Spinal cord (tissue), 10 donors: ENCODE data around the gene KAT2B. TPM values are rescaled to one million over a fixed set of nuclear protein-coding genes. Genes with fewer than 3 reads are reported as not detected.
A peak's percentile ranks its signal among the peaks of the same experiment; 100 is the strongest.

Experiments
- DNase-seq, 6 donors: peaks; one replicate each; pipeline versions ENCODE4 v3.0.0 to v3.0.0-alpha.2; 2013 to 2015; ENCODE audit warnings: low spot score in 6 of 6, low read depth in 4 of 6
- H3K27ac ChIP-seq: one replicate; pipeline ENCODE4 v1.5.1; 2013; ENCODE audit warnings: low read depth, low read length, control low read depth
- H3K27me3 ChIP-seq: one replicate; pipeline ENCODE4 v1.6.1; 2013; ENCODE audit warnings: low read length; ENCODE audit not compliant: control insufficient read depth, insufficient read depth
- H3K36me3 ChIP-seq: one replicate; pipeline ENCODE4 v1.6.1; 2013; ENCODE audit warnings: low read length; ENCODE audit not compliant: control insufficient read depth, insufficient read depth
- H3K4me1 ChIP-seq: one replicate; pipeline ENCODE4 v1.6.1; 2013; ENCODE audit warnings: low read length; ENCODE audit not compliant: control insufficient read depth, insufficient read depth
- H3K4me3 ChIP-seq: one replicate; pipeline ENCODE4 v1.5.1; 2013; ENCODE audit warnings: low read depth, low read length, control low read depth
- H3K9me3 ChIP-seq: one replicate; pipeline ENCODE4 v1.6.1; 2013; ENCODE audit warnings: low read length; ENCODE audit not compliant: control insufficient read depth, insufficient read depth
- WGBS: methylation state at CpG from one replicate; pipeline ENCODE4 v1.1.5; 2013; ENCODE audit warnings: missing lambda C conversion rate; ENCODE audit not compliant: insufficient coverage; 5-methylcytosine and 5-hydroxymethylcytosine counted together
- polyA plus RNA-seq, 2 donors: library from polyadenylated mRNA; unstranded; fragments of 120-200 nt; gene quantifications; one replicate each; pipeline ENCODE4 v1.2.1, GENCODE V29; 2013; ENCODE audit not compliant: insufficient read length in 2 of 2
- total RNA-seq, 2 donors: library from RNA; depleted of rRNA in 1 of 2; stranded (reverse); fragments of 120-200 nt in 1 of 2; fragments of >200 nt in 1 of 2; gene quantifications; one replicate each; pipeline versions ENCODE4 v1.2.3 to v1.2.4, GENCODE V29; 2013 to 2014
- donor health status: healthy.

Gene KAT2B
- total and polyA plus RNA-seq, 4 donors, result 41.8 to 68.5 (median 48.3) TPM

DNA sequence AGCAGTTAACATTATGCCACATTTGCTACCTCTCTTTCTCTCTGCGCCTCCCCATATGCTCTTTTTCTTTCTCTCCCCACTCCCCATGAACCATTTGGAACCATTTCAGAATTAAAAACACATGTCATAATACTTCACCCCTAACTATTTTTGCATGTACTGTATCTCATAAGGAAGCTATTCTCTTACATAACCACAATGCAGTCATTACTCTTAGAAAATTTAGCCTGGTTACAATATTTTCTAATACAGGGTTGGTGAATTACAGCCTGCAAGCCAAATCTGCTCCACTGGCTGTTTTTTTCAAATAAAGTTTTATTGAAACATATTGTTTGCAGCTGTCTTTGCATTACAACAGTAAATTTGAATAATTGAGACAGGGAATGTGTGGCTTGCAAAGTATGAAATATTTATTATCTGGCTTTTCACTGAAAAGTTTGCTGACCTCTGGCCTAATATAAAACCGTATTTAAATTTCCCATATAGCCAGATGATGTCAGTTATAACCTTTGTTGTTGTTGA is 82.9 kb downstream of the KAT2B start:
- H3K27ac ChIP-seq, result no peak overlapping the region

DNA sequence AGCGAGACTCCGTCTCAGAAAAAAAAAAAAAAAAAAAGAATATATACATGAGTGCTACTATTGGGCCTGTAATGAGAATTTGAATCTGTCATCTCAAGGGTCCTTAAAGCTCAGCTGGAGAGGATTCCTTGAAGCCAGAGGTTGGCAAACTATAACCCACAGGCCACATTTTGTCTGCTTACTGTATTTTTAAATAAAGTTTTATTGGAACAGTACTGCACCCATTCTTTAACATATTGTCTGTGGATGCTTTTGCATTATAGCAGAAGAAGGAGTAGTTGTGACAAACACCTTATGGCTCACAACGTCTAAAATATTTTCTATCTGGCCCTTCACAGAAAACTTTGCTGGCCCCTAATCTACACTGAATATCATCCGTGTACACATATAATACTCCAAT is 85.0 kb downstream of the KAT2B start:
- DNase-seq, result no peak
- no CpG with 5 or more reads among the region's 4 CpGs for WGBS
- no peaks in the 10 kb centered on the region for H3K9me3 ChIP-seq
- H3K27ac ChIP-seq, result no peak overlapping the region
- peaks cover 3% of the 10 kb centered on the region for H3K4me1 ChIP-seq
- H3K36me3 ChIP-seq, result peaks cover 19% of the 10 kb centered on the region
- no peaks in the 10 kb centered on the region for H3K27me3 ChIP-seq
- H3K4me3 ChIP-seq, result no peak overlapping the region

More for the DNA sequence above, 82.9 kb downstream of the KAT2B start:
- no peak overlapping the region for H3K4me3 ChIP-seq
- no peak for DNase-seq
- no peaks in the 10 kb centered on the region for H3K9me3 ChIP-seq
- no peaks in the 10 kb centered on the region for H3K27me3 ChIP-seq
- H3K36me3 ChIP-seq, result peaks cover 19% of the 10 kb centered on the region
- WGBS, result 82% methylated on average over 1 of the region's 2 CpGs
- no peaks in the 10 kb centered on the region for H3K4me1 ChIP-seq

DNA sequence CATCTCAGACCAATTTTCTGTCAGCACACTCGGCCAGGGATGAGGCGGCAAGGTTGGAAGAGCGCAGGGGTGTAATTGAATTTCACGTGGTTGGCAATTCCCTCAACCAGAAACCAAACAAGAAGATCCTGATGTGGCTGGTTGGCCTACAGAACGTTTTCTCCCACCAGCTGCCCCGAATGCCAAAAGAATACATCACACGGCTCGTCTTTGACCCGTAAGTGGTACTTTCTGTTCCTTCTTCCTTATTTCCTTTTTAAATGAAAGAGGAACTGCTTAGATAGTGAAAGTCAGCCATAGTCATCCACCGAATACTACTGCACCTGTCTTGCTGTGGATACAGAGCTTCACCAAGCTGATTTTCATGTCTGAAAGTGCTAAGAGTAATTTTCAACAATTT is 85.7 kb downstream of the KAT2B start:
- no peak for DNase-seq
- peaks cover 19% of the 10 kb centered on the region for H3K36me3 ChIP-seq
- H3K27ac ChIP-seq, result no peak overlapping the region
- no peaks in the 10 kb centered on the region for H3K9me3 ChIP-seq
- no peaks in the 10 kb centered on the region for H3K27me3 ChIP-seq
- 100% methylated on average over 2 of the region's 10 CpGs for WGBS
- no peak overlapping the region for H3K4me3 ChIP-seq
- peaks cover 3% of the 10 kb centered on the region for H3K4me1 ChIP-seq

DNA sequence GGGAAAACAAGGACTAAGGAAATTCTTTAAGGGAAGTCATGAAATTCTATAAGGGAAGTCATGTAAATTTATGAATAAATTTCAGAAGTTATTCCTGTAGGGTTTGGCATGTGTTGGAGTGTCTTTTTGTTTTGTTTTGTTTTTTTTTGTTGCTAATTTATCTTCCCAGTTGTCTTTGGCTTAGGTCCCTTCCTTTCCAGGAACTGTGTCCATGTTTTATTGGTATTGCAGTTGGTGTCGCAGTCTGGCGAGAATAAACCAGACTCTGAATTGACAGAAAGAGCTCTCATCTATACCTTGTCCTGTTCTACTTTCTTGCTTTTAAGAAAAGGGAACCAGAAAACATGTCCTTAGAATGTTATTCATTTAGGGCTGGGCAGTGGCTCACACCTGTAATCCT is 88.1 kb downstream of the KAT2B start:
- peak in 1 of 6 donors; percentile 28 for DNase-seq
- Histone ChIP-seq H3K36me3 (peaks cover 23% of the 10 kb centered on the region), H3K27ac (no peak overlapping the region), H3K4me1 (peaks cover 3% of the 10 kb centered on the region), H3K27me3 (no peaks in the 10 kb centered on the region), H3K4me3 (no peak overlapping the region), H3K9me3 (no peaks in the 10 kb centered on the region)
- no CpG with 5 or more reads among the region's 2 CpGs for WGBS

DNA sequence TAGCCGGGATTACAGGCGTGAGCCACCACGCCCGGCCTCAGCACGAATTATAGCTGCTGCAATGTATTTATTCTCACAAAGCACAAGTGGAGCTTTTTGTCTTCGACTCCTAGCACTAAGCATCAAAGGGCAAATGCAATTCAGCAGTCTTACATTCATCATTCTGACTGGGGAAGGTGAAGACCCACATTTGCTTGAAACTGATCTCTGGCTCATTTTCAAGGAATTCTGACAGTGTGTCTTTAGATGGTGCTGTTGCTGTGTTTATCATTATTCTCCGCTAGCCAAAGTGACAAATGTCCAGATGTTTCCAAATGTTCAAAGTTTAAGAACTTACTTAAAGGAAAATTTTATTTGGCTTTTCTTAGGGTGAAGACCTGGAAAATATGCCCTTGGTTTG is 89.9 kb downstream of the KAT2B start:
- WGBS, result 50% methylated on average over 5 of the region's 7 CpGs
- Histone ChIP-seq H3K4me3 (no peak overlapping the region), H3K27me3 (no peaks in the 10 kb centered on the region), H3K27ac (no peak overlapping the region), H3K9me3 (no peaks in the 10 kb centered on the region), H3K4me1 (peaks cover 3% of the 10 kb centered on the region), H3K36me3 (peaks cover 21% of the 10 kb centered on the region)
- DNase-seq, result peak in 2 of 6 donors; percentile 38 to 72

DNA sequence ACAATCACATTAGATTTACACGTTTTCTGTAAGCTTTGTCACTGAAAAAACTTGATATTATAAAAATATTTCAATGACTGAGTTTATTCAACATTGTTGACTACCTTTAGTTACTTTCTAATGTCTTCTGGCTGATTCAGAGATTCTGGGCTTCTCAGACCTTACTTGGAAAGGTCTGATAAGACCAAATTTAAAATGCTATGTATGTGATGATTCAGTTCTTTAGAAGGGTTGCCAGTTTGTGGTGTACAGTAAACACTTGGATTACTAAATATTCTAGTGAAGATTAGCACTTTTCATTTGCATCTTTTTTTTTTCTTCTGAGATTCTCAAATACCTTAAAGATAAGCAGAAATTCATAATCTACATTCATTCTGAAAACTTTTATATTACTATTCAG is 96.0 kb downstream of the KAT2B start:
- no peak overlapping the region for H3K27ac ChIP-seq
- H3K27me3 ChIP-seq, result no peaks in the 10 kb centered on the region
- no CpG with 5 or more reads among the region's 1 CpG for WGBS
- DNase-seq, result no peak
- no peaks in the 10 kb centered on the region for H3K9me3 ChIP-seq
- peaks cover 15% of the 10 kb centered on the region for H3K36me3 ChIP-seq
- no peaks in the 10 kb centered on the region for H3K4me1 ChIP-seq
- H3K4me3 ChIP-seq, result no peak overlapping the region

DNA sequence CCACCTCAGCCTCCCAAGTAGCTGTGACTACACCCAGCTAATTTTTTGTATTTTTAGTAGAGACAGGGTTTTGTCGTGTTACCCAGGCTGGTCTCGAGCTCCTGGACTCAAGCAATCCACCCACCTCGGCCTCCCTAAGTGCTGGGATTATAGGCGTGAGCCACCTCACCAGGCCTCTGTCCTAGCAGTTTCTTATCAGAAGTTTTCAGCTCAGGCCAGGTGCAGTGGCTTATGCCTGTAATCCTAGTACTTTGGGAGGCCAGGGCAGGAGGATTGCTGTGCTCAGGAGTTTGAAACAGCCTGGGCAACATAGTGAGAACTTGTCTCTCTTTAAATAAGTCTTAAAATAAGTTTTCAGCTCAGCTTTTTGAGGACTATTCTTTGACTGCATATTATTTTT is 97.4 kb downstream of the KAT2B start:
- Histone ChIP-seq H3K36me3 (peaks cover 12% of the 10 kb centered on the region), H3K27ac (no peak overlapping the region), H3K9me3 (no peaks in the 10 kb centered on the region), H3K4me3 (no peak overlapping the region), H3K27me3 (no peaks in the 10 kb centered on the region), H3K4me1 (no peaks in the 10 kb centered on the region)
- no peak for DNase-seq
- 97% methylated on average over 4 of the region's 4 CpGs for whole genome bisulfite sequencing

DNA sequence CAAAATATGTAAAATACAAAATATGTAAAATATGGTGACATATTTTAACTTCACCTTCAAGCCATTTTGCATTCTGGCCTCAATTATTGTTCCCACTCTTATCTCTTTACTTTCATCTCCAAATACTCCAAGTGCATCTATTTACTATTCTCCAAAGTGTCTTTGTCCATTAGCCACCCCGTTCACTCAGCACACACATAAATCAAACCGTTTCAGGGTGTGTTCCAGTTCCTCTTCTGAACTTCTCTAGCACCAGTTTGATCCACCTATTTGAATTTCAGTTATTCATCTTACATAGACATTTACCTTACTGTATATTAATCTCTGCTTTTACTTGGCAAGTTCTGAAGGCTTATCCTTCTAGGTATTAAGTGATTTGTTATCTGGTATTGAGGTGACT is 100.6 kb downstream of the KAT2B start:
- 22% methylated on average over 2 of the region's 2 CpGs for WGBS
- Histone ChIP-seq H3K4me1 (no peaks in the 10 kb centered on the region), H3K27me3 (no peaks in the 10 kb centered on the region), H3K36me3 (peaks cover 11% of the 10 kb centered on the region), H3K4me3 (no peak overlapping the region), H3K9me3 (no peaks in the 10 kb centered on the region), H3K27ac (peak overlapping the region; percentile 83)
- DNase-seq, result no peak

DNA sequence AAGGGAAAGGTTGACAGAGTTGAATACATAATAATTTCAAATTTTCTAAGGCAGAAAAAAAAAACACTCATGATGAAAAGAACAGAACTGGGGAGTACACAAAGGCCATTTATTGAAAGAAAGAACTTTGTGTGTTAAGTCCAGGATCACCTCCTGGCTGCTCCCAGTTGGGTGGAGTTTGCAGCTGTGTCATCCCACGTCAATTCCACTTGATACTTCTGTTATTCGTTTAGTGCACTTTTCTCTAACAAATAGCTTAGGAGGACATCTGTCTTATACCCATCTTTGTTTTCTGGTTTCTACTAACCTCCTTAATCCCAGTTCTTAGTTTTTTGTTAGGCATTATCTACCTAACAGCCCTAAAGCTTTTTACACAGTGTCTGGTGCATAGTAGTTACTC is 101.1 kb downstream of the KAT2B start:
- no CpG with 5 or more reads among the region's 2 CpGs for whole genome bisulfite sequencing

DNA sequence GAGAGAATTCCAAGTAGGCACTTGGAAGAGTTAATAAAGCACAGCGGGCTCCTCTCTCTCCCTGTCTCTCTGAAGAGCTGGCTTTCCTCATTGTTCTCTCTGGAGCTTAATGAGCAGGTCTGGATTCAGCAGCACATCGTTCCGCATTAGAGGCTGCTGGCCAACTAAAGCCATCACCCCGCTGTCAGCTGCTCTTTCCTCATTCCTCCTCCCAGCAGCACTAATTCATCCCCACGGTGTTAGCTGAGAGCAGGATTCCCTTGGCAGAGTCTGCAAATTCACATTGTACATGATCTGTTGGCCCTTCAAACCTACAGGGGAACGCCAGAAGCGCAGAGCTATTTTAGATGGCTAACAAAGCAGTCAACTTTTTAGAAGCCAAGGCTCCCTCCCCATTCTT is 101.6 kb downstream of the KAT2B start:
- Histone ChIP-seq H3K27ac (peak overlapping the region; percentile 83), H3K4me3 (peak overlapping the region; percentile 11), H3K27me3 (no peaks in the 10 kb centered on the region), H3K36me3 (peaks cover 11% of the 10 kb centered on the region), H3K4me1 (no peaks in the 10 kb centered on the region), H3K9me3 (no peaks in the 10 kb centered on the region)
- WGBS, result 16% methylated on average over 7 of the region's 7 CpGs
- peak; percentile 67 to 95 (median 77) for DNase-seq

More for the DNA sequence above, 101.1 kb downstream of the KAT2B start:
- peak overlapping the region; percentile 11 for H3K4me3 ChIP-seq
- peak in 3 of 6 donors; percentile 19 to 58 (median 57) for DNase-seq
- H3K4me1 ChIP-seq, result no peaks in the 10 kb centered on the region
- no peaks in the 10 kb centered on the region for H3K9me3 ChIP-seq
- H3K27me3 ChIP-seq, result no peaks in the 10 kb centered on the region
- H3K27ac ChIP-seq, result peak overlapping the region; percentile 83
- H3K36me3 ChIP-seq, result peaks cover 11% of the 10 kb centered on the region
